Activated T-cell treated with anti-CD3 and anti-CD28 coated beads for 4 hours (primary cell): ENCODE data around the gene LZIC.

Experiments used
- DNase-seq: peaks from one replicate; pipeline ENCODE4 v3.0.0-alpha.2; 2020

Gene LZIC

DNA sequence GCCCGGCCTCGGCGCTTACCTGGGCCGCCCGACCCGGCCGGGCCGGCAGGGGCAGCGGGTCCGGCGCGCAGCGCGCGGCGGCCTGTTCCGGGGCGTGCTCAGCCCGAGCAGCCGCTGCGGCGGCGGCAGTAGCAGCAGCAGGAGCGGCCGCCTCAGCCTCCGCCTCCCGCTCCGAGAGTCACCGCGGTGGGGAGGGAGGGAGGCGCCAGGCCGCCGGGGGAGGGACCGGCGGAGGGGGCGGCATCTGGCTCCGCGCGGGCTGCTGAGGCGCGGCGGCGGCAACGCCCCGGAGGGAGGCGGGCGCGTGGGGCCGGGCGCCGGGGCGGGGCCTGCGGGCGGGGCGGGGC, 33.1 kb downstream of the LZIC start, which contains the start of gene CTNNBIP1:
TSS of gene CTNNBIP1 (minus strand) at position 194 of the 347 bp plus-strand sequence. CDS start 38,205 bp downstream, outside the sequence.
- no peak for DNase-seq

GRCh38 chr1:9909234-9910046, 33.8 kb downstream of the LZIC start:
- DNase-seq = peak; percentile 7

GRCh38 chr1:9908871-9909233, 34.3 kb downstream of the LZIC start:
- DNase-seq = no peak

DNA sequence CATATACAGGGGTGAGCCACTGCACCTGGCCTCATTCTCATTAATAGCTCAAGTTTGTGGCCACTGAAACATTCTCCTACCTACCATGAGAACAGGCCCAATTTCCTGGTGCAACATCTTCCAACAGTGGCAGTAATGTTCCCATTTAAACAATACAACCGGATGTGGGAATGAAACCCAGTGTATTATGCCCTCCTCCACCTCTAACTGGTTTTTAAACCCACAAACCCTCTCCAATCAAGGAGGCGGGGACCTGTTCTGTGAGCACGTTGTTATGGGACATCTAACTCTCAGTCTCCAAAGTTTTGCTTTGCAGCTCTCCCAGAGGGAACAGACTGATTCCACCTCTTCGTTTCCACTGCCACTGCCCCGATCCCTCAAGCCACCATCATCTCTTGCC, 35.8 kb downstream of the LZIC start:
- DNase-seq = no peak

- no peak for DNase-seq
Observed at GRCh38 chr1:9906466-9906865, 36.7 kb downstream of the LZIC start.

DNA sequence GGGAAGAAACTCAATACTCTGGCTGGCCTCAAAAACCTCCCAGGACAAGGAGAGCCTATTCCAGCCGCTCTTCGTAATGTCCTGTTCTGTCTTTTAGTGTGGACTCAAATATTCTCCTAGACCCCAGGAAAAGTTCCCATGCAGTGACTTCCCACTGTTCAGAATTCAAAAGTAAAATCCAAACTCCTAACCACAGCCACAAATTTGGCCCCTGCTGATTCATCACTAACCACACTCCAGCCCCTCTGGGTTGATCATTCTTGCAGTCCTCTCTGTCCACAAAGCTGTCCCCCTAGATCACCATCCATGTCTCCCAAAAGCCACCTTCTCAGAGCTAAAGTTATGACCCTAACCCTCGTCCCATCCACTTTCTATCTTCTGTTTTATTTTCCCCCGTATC, 38.2 kb downstream of the LZIC start:
- no peak for DNase-seq

DNA sequence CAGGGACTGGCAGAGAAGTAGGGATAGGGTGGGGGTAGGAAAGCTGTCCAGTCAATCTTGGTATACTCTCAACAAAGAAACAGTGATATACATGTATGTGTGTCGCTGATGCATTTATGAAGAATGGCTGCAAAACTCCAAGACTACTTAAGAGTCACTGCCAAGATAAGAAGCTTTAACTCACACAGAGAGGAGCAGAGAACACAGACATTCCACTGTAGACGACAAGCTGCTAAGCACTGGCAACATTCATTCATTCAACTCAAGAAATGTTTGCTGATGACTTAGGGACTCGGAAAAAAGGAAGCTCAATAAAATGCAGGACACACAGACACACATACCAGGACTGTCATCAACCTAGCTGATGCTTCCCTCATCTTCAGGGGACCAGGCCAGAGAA, 38.6 kb downstream of the LZIC start:
- no peak for DNase-seq

DNA sequence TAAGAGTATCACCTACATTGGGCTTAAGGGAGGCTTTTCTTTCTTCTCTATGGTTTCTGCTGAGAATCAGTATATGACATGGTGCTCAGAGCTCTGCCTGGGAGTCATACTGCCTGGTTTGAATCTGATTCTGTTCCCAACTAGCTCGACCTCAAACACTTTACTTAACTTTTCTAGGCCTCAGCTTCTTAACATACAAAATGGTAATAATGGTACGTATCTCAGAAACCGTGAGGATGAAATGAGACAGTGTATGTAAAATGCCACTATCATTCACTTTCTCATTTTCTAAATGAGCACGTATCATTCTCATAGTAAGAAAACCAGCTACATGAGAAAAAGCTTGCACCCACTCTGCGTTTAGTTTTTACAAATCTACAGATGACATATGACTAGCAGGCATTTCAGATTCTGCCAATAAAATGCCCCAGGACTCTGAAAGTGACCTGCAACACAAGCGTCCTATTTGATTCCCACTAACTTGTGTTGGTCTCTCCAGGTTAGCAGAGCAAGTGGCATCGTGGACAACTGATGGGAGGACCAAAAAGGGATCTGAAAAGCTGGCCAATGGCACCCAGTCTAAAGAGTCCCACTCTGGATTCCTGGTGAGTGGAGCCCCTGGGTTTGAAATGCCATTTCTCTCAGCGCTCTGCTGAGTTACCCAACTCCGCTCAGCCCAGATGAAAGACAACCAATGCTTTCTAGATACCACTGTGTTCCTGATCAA, 39.2 kb downstream of the LZIC start:
- no peak for DNase-seq

DNA sequence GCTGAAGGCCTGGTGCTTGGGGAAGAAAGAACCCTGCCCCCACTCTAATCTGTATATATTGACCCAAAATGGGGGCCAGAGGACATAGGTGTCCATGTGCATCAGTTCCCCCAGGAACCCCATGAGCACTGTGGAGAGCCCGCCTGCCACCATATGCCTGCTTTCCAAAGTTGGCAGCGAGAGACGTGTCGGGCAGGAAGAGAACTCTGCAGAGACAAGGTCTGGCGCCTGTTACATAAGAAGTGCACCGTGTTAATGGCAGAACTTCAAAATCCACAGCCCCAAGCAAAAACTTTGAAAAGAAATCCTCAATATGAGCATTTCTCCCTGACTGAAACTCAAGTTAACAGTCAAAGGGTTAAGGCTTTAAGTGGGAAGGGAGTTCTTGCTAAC, 41.1 kb downstream of the LZIC start:
- no peak for DNase-seq

GRCh38 chr1:9901148-9902059, 41.8 kb downstream of the LZIC start:
- DNase-seq = no peak

- no peak for DNase-seq
Observed at GRCh38 chr1:9900142-9901043, 42.8 kb downstream of the LZIC start.

GRCh38 chr1:9894115-9894514, 49.1 kb downstream of the LZIC start:
- DNase-seq = no peak

DNA sequence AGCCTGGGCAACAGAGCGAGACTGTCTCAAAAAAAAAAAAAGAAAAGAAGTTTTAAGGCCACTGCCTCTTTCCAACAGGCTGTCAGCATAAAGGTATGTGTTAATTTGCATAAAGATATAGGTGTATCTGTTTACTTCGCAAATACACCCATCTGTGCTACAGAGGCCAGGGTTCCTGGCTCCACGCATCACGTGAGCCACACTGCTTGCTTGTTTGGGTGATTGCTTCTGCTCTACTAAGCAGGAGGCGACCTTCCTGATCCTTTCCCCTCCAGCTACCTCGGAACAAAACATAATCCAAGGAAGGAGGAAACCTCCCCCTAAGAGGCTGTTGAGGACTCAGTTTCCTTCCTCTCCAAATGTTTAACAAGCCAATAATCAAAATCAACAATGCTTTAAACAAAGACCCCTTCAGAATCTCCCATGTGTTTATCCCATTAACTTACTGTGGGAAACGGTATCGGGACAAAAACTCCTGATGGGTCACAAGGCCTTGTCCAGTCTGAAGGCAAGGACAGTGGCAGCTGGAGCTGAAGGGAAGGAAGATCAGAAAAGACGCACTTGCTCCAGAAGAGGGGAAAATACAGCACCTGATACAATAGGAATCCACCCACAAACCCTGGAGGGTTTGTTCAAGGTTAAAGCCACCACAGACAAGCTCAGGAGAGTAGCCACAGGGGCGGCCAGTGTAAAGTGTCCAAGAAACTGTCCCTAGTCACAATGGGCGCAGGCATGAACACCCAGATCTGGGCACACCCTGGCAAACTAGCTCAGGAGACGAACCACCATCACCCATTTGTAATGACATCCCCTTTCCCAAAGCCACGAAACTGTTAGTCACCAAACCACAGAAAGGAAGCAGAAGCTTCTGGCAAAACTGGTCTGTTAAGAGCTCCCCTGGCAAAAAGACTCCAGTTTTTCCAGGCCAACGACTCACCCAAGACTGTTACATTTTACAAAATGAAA, 50.3 kb downstream of the LZIC start:
- DNase-seq = no peak

DNA sequence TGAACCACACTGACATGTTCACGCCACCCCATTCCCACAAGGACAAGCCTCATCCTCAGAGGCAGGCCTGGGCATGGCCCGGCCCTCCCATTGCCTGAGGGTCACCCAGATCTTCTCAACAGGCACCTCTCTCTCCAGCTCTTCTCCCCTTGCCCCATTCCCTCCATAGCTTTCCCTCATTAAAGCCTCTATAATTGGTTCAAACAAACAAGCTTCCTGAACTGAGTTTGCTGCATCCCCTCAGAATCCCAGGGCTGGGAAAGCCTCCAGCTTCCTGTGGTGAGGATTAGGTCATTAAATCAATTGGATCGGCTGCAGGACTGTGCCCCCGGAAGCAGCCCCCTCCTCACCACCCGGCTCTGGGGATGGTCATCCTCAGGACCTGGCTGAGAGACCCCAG, 52.0 kb downstream of the LZIC start:
- no peak for DNase-seq

DNA sequence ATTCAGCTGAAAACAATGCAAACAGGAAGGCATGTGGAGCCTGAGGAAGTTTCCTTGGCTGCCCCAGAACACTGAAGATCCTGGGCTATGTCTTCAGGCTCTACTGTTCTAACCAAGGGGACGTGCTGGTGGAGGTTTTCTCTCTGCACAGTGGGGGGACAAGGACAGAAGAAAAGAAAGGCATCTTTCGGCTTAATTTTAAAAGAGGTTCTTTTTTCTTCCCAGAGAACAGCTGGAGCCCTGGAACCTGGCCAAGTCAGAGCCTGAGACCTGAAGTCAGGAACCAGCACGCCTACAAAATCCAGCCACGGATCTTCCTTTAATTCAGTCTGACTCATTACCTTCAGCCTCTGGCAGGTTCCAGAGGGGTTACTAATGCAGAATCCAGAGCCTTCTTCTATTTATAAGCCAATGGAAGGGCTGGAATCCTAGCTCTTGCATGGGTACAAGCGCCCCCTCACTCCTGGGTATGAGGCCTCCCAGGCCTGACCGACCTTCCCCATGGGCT, 52.9 kb downstream of the LZIC start:
- no peak for DNase-seq

- DNase-seq = no peak
Observed at GRCh38 chr1:9889411-9889810, 53.8 kb downstream of the LZIC start.

DNA sequence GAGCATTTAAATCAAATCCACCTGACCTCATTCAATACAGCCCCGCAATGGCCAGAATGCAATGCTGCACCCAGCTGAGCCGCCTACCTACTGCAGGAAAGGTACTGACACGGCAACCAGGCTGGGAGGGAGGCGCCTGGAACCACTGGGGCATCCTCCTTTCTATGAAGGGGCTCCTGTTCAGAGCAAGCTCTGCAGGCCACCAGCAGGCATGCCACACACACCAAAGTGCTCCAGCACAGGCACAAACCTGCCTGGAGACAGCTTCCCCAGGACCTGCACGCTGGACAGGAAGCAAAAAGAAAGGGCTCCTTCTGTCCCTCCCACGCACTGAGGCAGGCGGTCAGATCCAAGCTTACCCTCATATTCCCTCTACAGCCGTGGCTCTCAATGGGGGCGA, 54.3 kb downstream of the LZIC start:
- DNase-seq = no peak

GRCh38 chr1:9887070-9887469, 56.1 kb downstream of the LZIC start:
- no peak for DNase-seq

DNA sequence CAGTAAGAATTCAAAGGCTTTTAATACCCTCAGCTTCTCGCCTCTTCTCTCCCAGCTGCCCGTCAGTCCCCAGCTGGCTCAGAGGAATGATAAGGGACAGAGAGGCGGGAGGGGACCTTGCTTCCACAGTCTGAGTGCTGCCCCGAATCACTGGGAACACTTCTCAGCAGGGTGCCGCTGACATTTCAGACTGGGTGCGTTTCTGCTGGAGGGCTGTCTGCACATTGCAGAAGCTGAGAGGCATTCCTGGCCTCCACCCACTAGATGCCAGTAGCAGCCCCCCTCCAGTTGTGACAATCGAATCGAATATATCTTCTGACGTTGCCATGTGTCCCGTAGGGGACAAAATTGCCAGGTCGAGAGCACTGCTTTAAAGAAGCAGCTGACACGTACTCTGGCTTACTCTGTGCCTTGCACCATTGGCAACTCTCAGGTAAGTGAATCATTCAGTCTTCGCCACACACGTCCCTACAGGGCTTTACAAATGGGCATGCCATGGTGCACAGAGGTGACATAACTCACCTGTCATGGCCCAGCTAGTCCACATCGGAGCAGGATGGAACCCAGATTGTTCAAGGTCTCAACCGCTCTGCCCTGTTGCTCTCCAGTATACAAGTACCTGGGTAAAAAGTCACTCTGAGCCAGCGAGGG, 57.0 kb downstream of the LZIC start:
- no peak for DNase-seq

DNA sequence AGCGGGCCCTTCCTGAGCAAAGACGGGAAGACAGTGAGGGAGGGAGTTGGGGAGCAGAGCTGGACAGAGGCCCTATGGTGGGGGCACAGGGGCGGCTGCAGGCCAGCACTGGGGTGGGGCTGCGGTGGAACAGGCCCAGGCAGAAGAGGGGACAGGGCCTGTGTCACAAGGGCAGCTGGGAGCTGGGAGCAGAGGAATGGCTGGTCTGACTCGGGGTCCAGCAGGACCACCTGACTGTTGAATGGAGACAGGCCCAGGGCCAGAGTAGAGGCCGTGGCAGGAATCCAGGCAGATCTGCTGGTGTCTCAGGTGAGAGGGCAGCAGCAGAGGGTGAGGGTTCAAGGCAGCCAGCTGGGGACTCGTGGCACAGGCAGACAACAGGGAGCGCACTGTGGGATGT, 58.4 kb downstream of the LZIC start:
- DNase-seq = no peak
